NCI-H2171 (cell line): ENCODE data around the gene NLRP9.

ENCODE experiments used
- DNase-seq: peaks from one replicate; lab custom pipeline; 2025; lab: John Stamatoyannopoulos, UW

Gene NLRP9

DNA sequence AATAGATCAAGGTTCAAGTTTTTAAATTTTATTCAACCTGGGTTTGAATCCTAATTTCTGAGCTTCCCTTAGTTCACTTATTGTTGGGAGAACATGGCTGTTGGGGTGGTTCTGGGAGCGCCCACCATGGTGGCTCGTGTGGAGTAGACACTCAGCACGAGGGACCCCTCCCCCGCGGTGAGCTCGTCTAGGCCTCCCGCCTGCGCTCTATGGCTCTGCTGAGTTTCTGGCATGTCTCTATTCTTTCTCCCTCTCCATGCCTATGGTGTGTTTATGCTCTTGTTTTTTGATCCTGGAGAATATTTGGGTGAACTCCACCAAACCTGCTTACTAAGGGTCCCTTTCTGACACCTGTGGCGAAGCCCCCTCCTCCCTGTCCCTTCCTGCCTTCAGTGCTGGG, 64.7 kb downstream of the NLRP9 start:
- no peak for DNase-seq

DNA sequence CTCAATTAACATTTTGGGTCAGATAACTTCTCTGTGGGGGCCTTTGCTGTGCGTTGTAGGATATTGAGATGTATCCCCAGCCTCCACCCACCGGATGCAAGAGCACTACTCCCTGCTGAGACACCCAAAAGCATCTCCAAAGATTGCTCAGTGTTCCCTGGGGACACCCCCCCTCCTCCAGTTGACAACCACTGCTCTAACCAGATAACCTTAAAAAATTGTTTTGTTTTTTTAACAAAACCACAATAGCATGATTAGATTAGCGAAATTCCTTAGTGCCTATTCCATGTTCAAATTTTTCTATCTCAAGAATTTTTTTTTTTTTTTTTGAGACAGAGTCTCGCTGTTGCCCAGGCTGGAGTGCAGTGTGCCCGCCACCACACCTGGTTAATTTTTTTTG, 65.8 kb downstream of the NLRP9 start:
- no peak for DNase-seq

GRCh38 chr19:55671054-55671378, 67.2 kb downstream of the NLRP9 start:
- DNase-seq, result no peak

DNA sequence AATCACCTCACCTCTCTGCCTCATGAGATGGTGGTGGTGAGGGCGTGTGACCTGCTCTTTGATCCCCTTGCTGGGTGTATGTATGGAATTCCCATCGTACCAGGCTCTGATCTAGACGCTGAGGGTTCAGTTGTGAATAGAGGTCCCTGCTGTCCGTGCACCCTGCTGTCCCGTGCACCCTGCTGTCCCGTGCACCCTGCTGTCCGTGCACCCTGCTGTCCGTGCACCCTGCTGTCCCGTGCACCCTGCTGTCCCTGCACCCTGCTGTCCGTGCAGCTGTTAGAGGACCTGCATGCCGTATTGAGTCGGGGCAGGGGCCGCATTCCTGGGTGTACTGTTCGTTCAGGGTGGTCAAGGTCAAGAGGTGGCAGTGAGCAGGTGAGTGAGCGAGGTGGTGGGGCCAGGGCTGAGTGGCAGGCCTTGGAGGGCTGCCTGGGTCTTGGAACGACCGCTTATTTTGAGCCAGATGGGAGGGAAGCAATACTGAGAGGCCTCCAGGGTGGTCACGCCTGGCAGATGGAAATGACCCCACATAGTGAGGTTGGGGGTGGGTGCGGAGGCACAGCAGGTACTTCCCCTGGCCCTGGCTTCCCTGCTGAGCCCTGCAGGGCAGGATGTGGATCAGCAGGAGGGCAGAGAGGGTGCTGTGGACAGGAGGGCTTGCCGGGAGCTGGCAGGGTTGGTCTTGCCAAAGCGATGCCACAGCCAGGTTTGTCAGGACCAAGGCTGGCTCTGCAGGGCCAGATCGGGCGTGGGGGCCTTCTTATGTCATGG, 67.7 kb downstream of the NLRP9 start:
- no peak for DNase-seq

DNA sequence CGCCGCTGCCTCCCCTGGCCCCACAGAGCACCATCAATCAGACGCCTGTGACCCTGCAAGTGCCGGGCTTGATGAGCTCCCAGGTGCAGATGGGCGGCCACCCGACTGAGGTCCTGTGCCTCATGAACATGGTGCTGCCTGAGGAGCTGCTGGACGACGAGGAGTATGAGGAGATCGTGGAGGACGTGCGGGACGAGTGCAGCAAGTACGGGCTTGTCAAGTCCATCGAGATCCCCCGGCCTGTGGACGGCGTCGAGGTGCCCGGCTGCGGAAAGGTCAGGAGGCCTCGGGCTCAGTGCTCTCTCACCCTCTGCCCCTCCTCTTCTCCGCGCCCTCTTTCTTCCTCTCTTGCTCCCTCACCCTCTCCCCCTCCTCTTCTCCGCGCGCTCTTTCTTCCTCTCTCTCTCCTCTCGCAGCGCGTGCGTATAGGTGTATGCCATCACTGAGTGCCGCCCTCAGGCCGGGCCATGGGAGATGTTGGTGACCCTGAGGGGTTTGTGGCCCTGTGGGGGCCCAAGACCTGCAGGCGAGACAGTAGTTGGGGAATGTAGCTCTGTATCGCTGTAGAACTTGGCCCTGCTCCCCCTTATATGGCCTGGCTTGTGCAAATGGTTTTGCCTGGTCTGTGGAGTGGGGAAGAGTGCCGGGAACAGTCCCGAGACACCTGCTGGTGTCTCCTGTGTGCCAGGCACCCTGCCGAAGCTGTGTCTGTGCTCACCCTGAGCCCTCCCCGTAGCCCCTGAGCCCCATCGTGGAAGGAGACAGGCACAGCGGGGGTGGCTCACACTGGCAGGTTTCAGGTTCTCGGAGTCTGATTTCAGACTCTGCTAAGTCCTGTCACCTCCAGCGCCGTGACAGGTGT, 68.6 kb downstream of the NLRP9 start:
- no peak for DNase-seq

DNA sequence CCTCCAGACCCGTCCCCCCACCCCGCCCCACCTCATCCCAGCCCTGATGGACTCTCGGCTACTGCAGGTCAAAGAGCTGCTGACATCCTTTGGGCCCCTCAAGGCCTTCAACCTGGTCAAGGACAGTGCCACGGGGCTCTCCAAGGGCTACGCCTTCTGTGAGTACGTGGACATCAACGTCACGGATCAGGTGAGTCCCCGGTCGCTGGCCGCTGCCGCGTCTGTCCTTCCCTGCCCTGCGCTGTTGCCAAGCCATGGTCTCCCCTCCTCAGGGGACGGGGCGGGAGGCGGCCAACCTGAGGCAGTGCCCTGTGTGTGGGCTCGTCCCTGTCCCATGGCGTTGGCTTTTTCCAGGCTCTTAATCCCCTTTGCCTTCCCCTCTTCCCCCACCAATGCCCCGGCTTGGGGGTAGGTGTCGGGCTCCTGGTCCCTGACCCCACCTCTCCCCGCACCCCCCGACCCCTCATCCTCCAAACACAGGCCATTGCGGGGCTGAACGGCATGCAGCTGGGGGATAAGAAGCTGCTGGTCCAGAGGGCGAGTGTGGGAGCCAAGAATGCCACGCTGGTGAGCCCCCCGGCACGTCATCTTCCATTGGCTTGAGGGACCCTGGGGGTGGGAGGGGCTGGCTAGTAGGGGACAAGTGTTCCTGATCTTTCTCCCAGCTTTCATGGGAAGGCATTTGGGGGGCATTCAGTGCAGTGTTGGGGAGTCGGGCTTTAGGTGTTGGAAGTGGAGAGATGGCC, 69.4 kb downstream of the NLRP9 start:
- no peak for DNase-seq

- no peak for DNase-seq
Observed at GRCh38 chr19:55667958-55668357, 70.2 kb downstream of the NLRP9 start.

GRCh38 chr19:55667511-55667910, 70.7 kb downstream of the NLRP9 start:
- no peak for DNase-seq

DNA sequence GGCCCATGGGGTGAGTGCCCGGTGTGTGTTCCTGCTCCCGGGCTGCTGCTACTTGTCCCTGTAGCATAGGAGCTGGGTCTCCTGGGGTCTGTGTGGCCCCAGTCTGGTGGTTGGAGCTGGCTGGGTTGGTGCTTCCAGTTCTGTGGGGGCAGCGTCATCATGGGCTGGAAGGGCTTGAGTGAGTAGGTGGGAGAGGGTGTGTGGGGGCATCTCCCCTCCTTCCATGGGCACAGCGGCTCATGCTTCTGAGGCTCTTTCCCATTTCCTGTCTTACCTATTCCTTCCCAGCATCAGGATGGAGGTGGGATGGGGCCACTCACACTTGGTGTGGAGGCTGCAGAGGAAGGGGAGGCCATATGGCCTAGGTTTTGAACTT, 71.2 kb downstream of the NLRP9 start:
- no peak for DNase-seq

- DNase-seq, result no peak
Observed at GRCh38 chr19:55666343-55667005, 71.7 kb downstream of the NLRP9 start.

DNA sequence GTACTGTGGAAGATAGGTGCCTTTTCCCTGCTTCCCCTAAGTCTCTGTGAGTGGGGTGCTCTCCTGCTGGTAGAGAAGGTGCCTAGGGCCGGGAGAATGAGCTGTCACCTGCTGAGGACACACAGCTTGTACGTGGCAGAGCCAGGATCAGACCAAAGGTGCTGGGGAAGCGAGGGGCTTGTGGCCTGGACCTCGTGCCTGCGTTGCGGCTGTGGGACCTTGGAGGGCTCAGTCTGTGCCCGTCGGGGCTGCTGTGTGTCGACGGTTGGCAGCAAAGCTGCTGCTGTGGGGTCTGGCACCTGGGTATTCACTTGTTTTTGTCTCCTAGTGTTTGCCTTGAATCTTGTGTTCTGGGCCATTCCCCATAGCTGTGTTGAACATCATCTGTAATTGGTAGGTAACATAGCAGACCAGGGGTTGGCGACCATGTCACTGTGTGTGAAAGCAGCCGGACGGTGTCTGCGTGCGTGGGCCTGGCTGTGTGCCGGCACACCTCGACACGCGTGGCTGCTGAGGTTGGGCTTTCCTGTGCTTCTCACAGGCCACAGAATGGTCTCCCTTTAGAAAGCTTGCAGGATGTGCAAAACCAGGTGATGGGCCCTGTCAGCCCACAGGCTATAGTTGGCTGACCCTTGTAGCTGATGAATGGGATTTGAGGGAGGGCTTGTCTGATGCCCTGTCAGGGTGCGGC, 74.2 kb downstream of the NLRP9 start:
- no peak for DNase-seq

DNA sequence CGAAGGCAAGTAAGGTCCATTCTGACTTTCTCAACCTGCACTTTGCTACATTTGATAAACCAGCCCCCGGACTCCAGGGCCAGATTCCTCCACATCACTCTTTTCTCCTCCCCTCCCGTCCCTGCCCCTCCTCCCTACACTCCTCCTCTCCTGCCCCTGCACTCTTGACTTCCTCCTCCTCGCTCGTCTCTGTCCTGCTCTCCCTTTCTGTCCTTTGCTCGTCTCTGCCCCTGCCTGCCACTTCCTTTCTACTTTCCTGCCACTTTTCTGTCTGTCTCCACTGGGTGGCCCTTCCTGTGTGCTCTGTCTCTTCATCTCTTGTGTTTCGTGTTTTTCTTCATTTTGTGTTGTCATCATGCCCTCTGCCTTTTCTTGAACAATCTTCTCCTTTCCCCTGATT, 76.4 kb downstream of the NLRP9 start:
- DNase-seq, result no peak

DNA sequence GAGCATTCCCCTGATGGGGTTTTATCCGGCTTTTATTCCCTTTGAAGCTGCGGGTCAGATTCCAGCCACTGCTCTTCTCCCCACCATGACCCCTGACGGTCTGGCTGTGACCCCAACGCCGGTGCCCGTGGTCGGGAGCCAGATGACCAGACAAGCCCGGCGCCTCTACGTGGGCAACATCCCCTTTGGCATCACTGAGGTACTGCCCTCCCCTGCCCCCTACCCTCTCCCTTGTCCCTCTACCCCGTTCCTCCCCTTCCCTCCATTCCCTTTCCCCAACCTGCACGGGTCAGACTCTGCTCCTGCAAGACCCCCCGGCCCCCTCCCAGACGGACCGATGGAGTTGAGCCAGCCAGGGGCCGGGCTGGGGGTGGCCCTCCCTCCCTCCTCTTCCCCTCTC, 77.2 kb downstream of the NLRP9 start:
- no peak for DNase-seq

DNA sequence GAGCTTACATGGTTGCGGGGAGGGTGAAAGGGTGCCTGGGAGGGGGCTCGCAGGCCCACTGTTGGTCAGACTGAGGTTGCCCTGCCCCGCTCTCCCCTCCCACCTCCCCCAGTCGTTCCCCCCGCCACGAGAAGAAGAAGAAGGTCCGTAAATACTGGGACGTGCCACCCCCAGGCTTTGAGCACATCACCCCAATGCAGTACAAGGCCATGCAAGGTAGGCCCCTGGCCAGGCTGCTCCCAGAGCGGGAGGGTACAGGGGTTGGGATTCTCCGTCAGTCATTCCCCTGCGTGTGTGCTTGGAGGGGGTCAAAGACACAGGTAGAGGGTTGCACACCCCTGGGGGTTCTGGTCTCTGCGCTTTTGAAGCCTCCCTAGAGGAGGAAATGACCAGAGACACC, 77.8 kb downstream of the NLRP9 start:
- no peak for DNase-seq

GRCh38 chr19:55659822-55660221, 78.4 kb downstream of the NLRP9 start:
- DNase-seq, result no peak

DNA sequence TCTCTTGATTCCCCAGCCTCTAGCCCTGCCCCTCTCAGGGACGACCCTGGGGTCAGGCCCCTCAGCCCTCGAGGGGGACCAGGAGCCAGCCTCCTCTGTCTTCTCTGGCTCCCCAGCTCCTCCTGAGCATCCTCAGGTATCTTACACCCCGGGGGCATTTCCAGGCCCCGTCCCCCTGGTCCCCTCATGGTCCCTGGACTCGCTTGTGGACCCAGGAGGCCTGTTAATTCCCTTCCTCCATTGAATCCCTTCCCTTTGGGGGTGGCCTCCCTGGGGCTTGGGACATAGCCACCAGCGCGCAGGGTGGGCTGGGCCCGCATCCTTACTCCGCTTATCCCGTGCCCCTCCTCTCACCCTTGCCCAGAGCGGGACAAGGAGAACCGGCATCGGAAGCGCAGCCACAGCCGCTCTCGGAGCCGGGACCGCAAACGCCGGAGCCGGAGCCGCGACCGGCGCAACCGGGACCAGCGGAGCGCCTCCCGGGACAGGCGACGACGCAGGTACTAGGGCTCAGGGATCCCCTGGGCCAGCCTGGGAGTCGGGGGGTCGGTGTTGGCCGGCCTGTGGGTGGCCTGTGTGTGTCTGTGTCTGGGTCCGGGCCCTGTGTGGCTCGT, 79.2 kb downstream of the NLRP9 start:
- DNase-seq, result no peak
